Gastroesophageal sphincter (tissue), 4 donors: ENCODE results near the gene CD79B. TPM values are rescaled to one million over a fixed set of nuclear protein-coding genes. Genes with fewer than 3 reads are reported as not detected.
A peak's percentile ranks its signal among the peaks of the same experiment; 100 is the strongest.

Experiments used
- ATAC-seq: fragments of 150-250 bp; one replicate; pipeline ENCODE4 v1.9.1; 2016; ENCODE audit warnings: mild to moderate bottlenecking, moderate library complexity
- H3K27ac ChIP-seq, 4 donors: fragments of 200-600 bp; sonication (generic) in 3 of 4; 1 replicate in 3 of 4; 2 replicates in 1 of 4; pipeline ENCODE4 v1.5.1; 2016 to 2019
- H3K27me3 ChIP-seq: fragments of 200-600 bp; sonication (generic); one replicate; pipeline ENCODE4 v1.5.1; 2019
- H3K36me3 ChIP-seq, 2 donors: fragments of 200-600 bp; sonication (generic); one replicate each; pipeline ENCODE4 v1.5.1; 2019; ENCODE audit warnings: control low read depth in 1 of 2
- H3K4me1 ChIP-seq, 3 donors: fragments of 200-600 bp; sonication (generic); 1 replicate in 2 of 3; 2 replicates in 1 of 3; pipeline ENCODE4 v1.5.1; 2016 to 2019; ENCODE audit warnings: control low read depth in 2 of 3
- H3K4me3 ChIP-seq, 2 donors: fragments of 200-600 bp; sonication (generic); one replicate each; pipeline ENCODE4 v1.5.1; 2019; ENCODE audit warnings: mild to moderate bottlenecking in 1 of 2, moderate library complexity in 1 of 2
- H3K9me3 ChIP-seq, 3 donors: fragments of 200-600 bp; sonication (generic); one replicate each; pipeline ENCODE4 v1.5.1; 2017 to 2019; ENCODE audit warnings: control low read depth in 2 of 3
- EP300 ChIP-seq: sonication (generic); formaldehyde crosslinking; IDR thresholded peaks from one replicate; pipeline ENCODE4 v1.6.1; 2017; ENCODE audit warnings: antibody characterized with exemption, mild to moderate bottlenecking
- POLR2A ChIP-seq, 2 donors: fragments of 450-650 bp; IDR thresholded peaks; one replicate each; pipeline ENCODE4 v1.6.1; 2017; ENCODE audit warnings: antibody characterized with exemption in 2 of 2, mild to moderate bottlenecking in 2 of 2, moderate library complexity in 1 of 2
- POLR2AphosphoS5 ChIP-seq: sonication (generic); formaldehyde crosslinking; IDR thresholded peaks from one replicate; pipeline ENCODE4 v1.6.1; 2017; ENCODE audit warnings: antibody characterized with exemption
- WGBS, 2 donors: methylation state at CpG; one replicate each; pipeline ENCODE4 v1.1.5; 2018; ENCODE audit warnings: low coverage in 1 of 2; 5-methylcytosine and 5-hydroxymethylcytosine counted together
- total RNA-seq, 4 donors: library from RNA; depleted of rRNA; stranded (reverse); fragments of >200 nt; gene quantifications; one replicate each; pipeline ENCODE4 v1.1.0, GENCODE V29; 2016
- TF ChIP-seq, protein P1 (sequence below), 4 experiments: fragments of 200-600 bp in 2 of 4; fragments of 450-650 bp in 2 of 4; sonication (generic) in 1 of 4; IDR thresholded peaks; one replicate each; pipeline ENCODE4 v1.5.1; 2017 to 2019; ENCODE audit warnings: antibody characterized with exemption in 4 of 4, mild to moderate bottlenecking in 2 of 4, moderate library complexity in 2 of 4

The CD79B gene
- total RNA-seq, 4 donors from 2014 or later: 2.0 to 5.9 (median 3.3) TPM; not detected in 1

DNA sequence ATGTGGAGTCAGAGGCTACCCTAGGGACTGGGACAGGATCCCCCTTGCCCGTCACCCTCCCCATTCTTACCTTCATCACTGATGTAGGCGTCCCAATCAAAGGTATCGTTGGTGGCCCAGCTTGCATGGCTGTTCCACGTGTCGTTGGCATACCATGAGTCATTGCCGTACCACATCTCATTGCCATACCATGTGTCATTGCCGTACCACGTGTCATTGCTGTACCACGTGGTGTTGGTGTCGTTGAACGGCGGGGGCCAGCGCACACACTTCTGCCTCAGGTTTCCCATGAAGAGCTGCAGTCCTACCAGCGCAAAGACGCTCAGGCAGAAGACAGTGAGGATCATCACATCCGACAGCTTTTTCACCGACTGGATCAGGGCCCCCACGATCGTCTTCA is 35.8 kb upstream of the CD79B start:
- no peaks in the 10 kb centered on the region for H3K36me3 ChIP-seq
- no peak for ATAC-seq
- TF ChIP-seq EP300: no peak
- TF ChIP-seq POLR2A (IDR thresholded peaks at IDR 0.05): no peak
- TF ChIP-seq POLR2AphosphoS5: no peak
- TF ChIP-seq, protein P1, sequence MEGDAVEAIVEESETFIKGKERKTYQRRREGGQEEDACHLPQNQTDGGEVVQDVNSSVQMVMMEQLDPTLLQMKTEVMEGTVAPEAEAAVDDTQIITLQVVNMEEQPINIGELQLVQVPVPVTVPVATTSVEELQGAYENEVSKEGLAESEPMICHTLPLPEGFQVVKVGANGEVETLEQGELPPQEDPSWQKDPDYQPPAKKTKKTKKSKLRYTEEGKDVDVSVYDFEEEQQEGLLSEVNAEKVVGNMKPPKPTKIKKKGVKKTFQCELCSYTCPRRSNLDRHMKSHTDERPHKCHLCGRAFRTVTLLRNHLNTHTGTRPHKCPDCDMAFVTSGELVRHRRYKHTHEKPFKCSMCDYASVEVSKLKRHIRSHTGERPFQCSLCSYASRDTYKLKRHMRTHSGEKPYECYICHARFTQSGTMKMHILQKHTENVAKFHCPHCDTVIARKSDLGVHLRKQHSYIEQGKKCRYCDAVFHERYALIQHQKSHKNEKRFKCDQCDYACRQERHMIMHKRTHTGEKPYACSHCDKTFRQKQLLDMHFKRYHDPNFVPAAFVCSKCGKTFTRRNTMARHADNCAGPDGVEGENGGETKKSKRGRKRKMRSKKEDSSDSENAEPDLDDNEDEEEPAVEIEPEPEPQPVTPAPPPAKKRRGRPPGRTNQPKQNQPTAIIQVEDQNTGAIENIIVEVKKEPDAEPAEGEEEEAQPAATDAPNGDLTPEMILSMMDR (IDR thresholded peaks at IDR 0.05): no peak
- peaks cover 5% of the 10 kb centered on the region for H3K27me3 ChIP-seq
- H3K9me3 ChIP-seq: no peaks in the 10 kb centered on the region
- H3K27ac ChIP-seq: no peak overlapping the region
- peaks cover 0 to under 1% (median 0%) of the 10 kb centered on the region in 3 donors for H3K4me1 ChIP-seq
- WGBS, 2 donors: 78 to 96% methylated on average over 9 to 13 of the region's 19 CpGs
- no peak overlapping the region for H3K4me3 ChIP-seq

DNA sequence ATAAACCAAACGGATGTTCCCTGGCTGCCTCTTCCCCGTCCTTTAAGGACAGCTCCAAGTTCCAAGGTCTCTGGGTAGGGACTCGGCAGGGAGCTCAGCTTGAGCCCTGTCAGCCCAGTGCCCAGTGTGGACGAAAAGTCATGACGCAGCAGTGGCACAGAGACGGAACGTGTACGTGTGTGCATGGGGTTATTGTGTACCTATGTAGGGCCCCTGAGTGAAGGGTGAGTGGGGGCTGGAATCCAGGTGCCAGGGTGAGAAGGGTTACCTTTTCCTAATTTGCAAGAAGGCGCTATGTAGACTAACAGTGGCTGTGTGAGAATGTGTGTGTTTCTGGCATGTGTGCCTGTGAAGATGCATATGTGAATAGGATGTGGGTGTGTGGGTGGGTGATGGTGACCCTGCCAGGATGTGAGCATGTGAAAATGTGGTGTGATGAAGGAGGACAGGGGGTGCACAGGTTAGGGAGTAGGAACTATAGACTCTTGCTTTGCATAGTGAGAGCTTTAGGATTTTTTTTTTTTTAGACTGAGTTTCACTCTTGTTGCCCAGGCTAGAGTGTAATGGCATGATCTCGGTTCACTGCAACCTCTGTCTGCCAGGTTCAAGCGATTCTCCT is 34.6 kb upstream of the CD79B start:
- Histone ChIP-seq H3K4me3 (no peak overlapping the region), H3K36me3 (no peaks in the 10 kb centered on the region), H3K4me1 (peaks cover 0 to 12% (median 0%) of the 10 kb centered on the region in 3 donors), H3K27me3 (peaks cover under 1% of the 10 kb centered on the region), H3K27ac (no peak overlapping the region), H3K9me3 (no peaks in the 10 kb centered on the region)
- ATAC-seq: no peak
- 59 to 88% methylated on average over 1 to 3 of the region's 11 CpGs for WGBS, 2 donors
- TF ChIP-seq POLR2AphosphoS5 (no peak), POLR2A (IDR thresholded peaks at IDR 0.05) (no peak), EP300 (no peak)
- TF ChIP-seq, protein P1 (IDR thresholded peaks at IDR 0.05): no peak

GRCh38 chr17:63963123-63963522 is 31.0 kb upstream of the CD79B start:
- H3K4me1 ChIP-seq: peaks cover 0 to 25% (median 0%) of the 10 kb centered on the region in 3 donors
- WGBS, 2 donors: 65 to 70% methylated on average over 3 to 4 of the region's 4 CpGs
- peaks cover 6% of the 10 kb centered on the region for H3K27me3 ChIP-seq
- no peaks in the 10 kb centered on the region for H3K9me3 ChIP-seq
- H3K36me3 ChIP-seq: no peaks in the 10 kb centered on the region
- H3K27ac ChIP-seq: peak overlapping the region in 3 of 4 donors; percentile 49 to 72 (median 68)
- ATAC-seq: peak; percentile 29
- no peak overlapping the region for H3K4me3 ChIP-seq
- TF ChIP-seq, protein P1 (IDR thresholded peaks at IDR 0.05): no peak
- TF ChIP-seq EP300 (no peak), POLR2A (IDR thresholded peaks at IDR 0.05) (no peak), POLR2AphosphoS5 (no peak)

- Histone ChIP-seq H3K4me1 (peaks cover 0 to 25% (median 0%) of the 10 kb centered on the region in 3 donors), H3K36me3 (no peaks in the 10 kb centered on the region), H3K4me3 (no peak overlapping the region), H3K27me3 (peaks cover 6% of the 10 kb centered on the region), H3K9me3 (no peaks in the 10 kb centered on the region), H3K27ac (peak overlapping the region in 3 of 4 donors; percentile 49 to 72 (median 68))
- TF ChIP-seq, protein P1 (IDR thresholded peaks at IDR 0.05): no peak
- no peak for TF ChIP-seq EP300
- no peak for TF ChIP-seq POLR2AphosphoS5
- no peak for TF ChIP-seq POLR2A (IDR thresholded peaks at IDR 0.05)
- WGBS, 2 donors: 47% methylated on average over 3 of the region's 10 CpGs; no CpG with 5 or more reads in 1 of the 2 donors
- no peak for ATAC-seq
Observed at GRCh38 chr17:63962298-63962744, 30.2 kb upstream of the CD79B start.
